Spinal cord (tissue), 10 donors: Measurements from ENCODE around the gene JAG1. TPM values are rescaled to one million over a fixed set of nuclear protein-coding genes. Genes with fewer than 3 reads are reported as not detected.
"Not testable (repeated sequence)": the region's sequence is repeated elsewhere in the genome, so short reads cannot be mapped to it uniquely, and the experiment has no call there.

Experiments
- DNase-seq, 6 donors: peaks; one replicate each; pipeline versions ENCODE4 v3.0.0 to v3.0.0-alpha.2; 2013 to 2015; ENCODE audit warnings: low spot score in 6 of 6, low read depth in 4 of 6
- H3K27ac ChIP-seq: one replicate; pipeline ENCODE4 v1.5.1; 2013; ENCODE audit warnings: low read depth, low read length, control low read depth
- H3K27me3 ChIP-seq: one replicate; pipeline ENCODE4 v1.6.1; 2013; ENCODE audit warnings: low read length; ENCODE audit not compliant: control insufficient read depth, insufficient read depth
- H3K36me3 ChIP-seq: one replicate; pipeline ENCODE4 v1.6.1; 2013; ENCODE audit warnings: low read length; ENCODE audit not compliant: control insufficient read depth, insufficient read depth
- H3K4me1 ChIP-seq: one replicate; pipeline ENCODE4 v1.6.1; 2013; ENCODE audit warnings: low read length; ENCODE audit not compliant: control insufficient read depth, insufficient read depth
- H3K4me3 ChIP-seq: one replicate; pipeline ENCODE4 v1.5.1; 2013; ENCODE audit warnings: low read depth, low read length, control low read depth
- H3K9me3 ChIP-seq: one replicate; pipeline ENCODE4 v1.6.1; 2013; ENCODE audit warnings: low read length; ENCODE audit not compliant: control insufficient read depth, insufficient read depth
- WGBS: methylation state at CpG from one replicate; pipeline ENCODE4 v1.1.5; 2013; ENCODE audit warnings: missing lambda C conversion rate; ENCODE audit not compliant: insufficient coverage; 5-methylcytosine and 5-hydroxymethylcytosine counted together
- polyA plus RNA-seq, 2 donors: library from polyadenylated mRNA; unstranded; fragments of 120-200 nt; gene quantifications; one replicate each; pipeline ENCODE4 v1.2.1, GENCODE V29; 2013; ENCODE audit not compliant: insufficient read length in 2 of 2
- small RNA-seq: library from RNA; depleted of rRNA; stranded (forward); fragments of <200 nt; gene quantifications from one replicate; pipeline ENCODE3, GENCODE V24; 2014; ENCODE audit warnings: low replicate concordance
- total RNA-seq, 2 donors: library from RNA; depleted of rRNA in 1 of 2; stranded (reverse); fragments of 120-200 nt in 1 of 2; fragments of >200 nt in 1 of 2; gene quantifications; one replicate each; pipeline versions ENCODE4 v1.2.3 to v1.2.4, GENCODE V29; 2013 to 2014
- donor health status: healthy.

JAG1 gene
- total and polyA plus RNA-seq, 4 donors = 24.5 to 74.5 (median 47.3) TPM

GRCh38 chr20:10594296-10594868 lies 79.4 kb downstream of the JAG1 start:
- Histone ChIP-seq H3K9me3 (no peaks in the 10 kb centered on the region), H3K4me3 (no peak overlapping the region), H3K4me1 (no peaks in the 10 kb centered on the region), H3K27me3 (no peaks in the 10 kb centered on the region), H3K27ac (no peak overlapping the region), H3K36me3 (no peaks in the 10 kb centered on the region)
- DNase-seq = no peak
- 84% methylated on average over 5 of the region's 7 CpGs for WGBS

- WGBS = no CpG with 5 or more reads among the region's 2 CpGs
- no peaks in the 10 kb centered on the region for H3K27me3 ChIP-seq
- H3K9me3 ChIP-seq = no peaks in the 10 kb centered on the region
- no peaks in the 10 kb centered on the region for H3K36me3 ChIP-seq
- no peak for DNase-seq
- no peaks in the 10 kb centered on the region for H3K4me1 ChIP-seq
- no peak overlapping the region for H3K27ac ChIP-seq
- no peak overlapping the region for H3K4me3 ChIP-seq
Measured at GRCh38 chr20:10591946-10592521, 81.8 kb downstream of the JAG1 start.

DNA sequence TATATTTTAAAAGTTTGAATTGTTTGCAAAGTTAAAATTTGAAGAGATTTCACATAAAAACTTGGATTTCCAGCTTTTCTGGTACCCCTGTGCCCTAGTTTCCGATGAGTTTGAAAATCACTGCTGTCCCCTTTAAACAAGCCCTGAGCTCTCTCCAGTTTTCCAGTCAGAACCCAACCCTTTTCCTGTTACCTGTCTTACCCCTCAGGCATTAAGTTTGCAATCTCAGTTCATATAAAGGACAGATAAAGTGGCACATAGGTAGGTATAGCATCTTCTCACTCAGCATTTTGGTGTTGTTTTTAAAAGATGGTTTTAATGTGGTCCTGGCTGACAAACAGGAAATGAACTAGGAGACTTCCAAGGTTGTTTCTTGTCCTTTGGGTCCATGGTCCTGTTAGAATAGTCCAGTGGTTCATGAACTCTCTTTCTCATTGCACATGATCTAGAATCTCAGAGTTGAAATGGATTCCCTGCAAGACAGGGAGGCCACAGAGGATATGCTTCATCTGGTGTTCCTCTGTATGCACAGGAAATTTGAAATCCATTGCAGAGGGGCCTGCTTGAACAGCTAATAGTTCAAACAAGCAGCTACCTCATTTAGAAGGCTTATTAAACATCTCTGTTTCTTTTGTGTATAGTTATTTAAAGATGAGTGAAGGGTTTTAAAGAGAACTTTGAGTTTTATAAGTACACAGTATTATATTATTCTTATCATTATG lies 82.7 kb downstream of the JAG1 start:
- WGBS = no CpG with 5 or more reads among the region's 1 CpG
- H3K27ac ChIP-seq = no peak overlapping the region
- no peak for DNase-seq
- no peaks in the 10 kb centered on the region for H3K27me3 ChIP-seq
- no peaks in the 10 kb centered on the region for H3K9me3 ChIP-seq
- no peaks in the 10 kb centered on the region for H3K36me3 ChIP-seq
- no peaks in the 10 kb centered on the region for H3K4me1 ChIP-seq
- no peak overlapping the region for H3K4me3 ChIP-seq

GRCh38 chr20:10590446-10590845 lies 83.4 kb downstream of the JAG1 start:
- not testable (repeated sequence) for H3K9me3 ChIP-seq, H3K4me3 ChIP-seq, DNase-seq, H3K4me1 ChIP-seq, H3K27me3 ChIP-seq, H3K27ac ChIP-seq, H3K36me3 ChIP-seq
- 94% methylated on average over 8 of the region's 10 CpGs for WGBS

Small RNA genes within 50 kb of the gene (small RNA-seq; reads per million reads assigned to genes)
- not detected for gene MIR6870

Other genes with a start within 250 kb of the JAG1 start
- 10 to 100 TPM; 18.6 to 29.8 TPM for gene MKKS, start 239.8 kb downstream of the JAG1 start, total RNA-seq
- gene MKKS, start 239.8 kb downstream of the JAG1 start, polyA plus RNA-seq = 10 to 100 TPM; 41.6 to 42.3 TPM
- 1 to 10 TPM; 7.9 to 9.6 TPM for gene SLX4IP, start 238.7 kb downstream of the JAG1 start, total RNA-seq
- gene SLX4IP, start 238.7 kb downstream of the JAG1 start, polyA plus RNA-seq = 10 to 100 TPM in 1 of 2 donors, 1 to 10 TPM in 1; 9.7 to 10.5 TPM